GM18507 (cell line): ENCODE data around the gene LCE5A.
"Not testable (repeated sequence)": the region's sequence is repeated elsewhere in the genome, so short reads cannot be mapped to it uniquely, and the experiment has no call there.

Experiments
- DNase-seq: peaks from one replicate; pipeline ENCODE4 v3.0.0; 2011; ENCODE audit warnings: low read depth; ENCODE audit not compliant: insufficient read length; ENCODE audit errors: extremely low spot score
- FAIRE-seq: peaks from 2 replicates; lab custom pipeline; 2011; peaks lifted over from hg19 to GRCh38; lab: Jason Lieb, UNC

The LCE5A gene, protein sequence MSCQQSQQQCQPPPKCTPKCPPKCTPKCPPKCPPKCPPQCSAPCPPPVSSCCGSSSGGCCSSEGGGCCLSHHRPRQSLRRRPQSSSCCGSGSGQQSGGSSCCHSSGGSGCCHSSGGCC

DNA sequence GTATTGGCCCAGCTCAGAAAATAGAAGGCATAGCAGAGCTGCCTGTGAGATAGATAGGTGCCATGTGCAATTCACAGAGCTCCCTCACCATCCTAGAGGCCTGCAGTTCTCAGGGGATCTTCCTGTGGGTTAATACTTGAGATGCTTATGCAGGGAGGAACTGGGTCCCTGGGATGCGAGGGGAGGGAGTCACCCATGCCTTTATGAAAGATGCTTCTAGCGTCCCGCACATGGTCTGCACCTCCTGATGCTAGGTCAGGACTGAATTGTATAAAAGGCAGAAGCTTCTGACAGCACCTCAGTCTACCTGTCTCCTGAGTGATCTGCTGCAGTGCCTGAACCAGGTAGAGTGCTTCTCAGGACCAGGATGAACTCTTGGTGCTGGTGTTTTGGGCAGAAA, at the start of gene LCE5A:
LCE5A (plus strand) TSS at position 301 of the 400 bp plus-strand sequence. CDS start 732 bp downstream, outside the sequence.
- no peak for FAIRE-seq
- DNase-seq = no peak

DNA sequence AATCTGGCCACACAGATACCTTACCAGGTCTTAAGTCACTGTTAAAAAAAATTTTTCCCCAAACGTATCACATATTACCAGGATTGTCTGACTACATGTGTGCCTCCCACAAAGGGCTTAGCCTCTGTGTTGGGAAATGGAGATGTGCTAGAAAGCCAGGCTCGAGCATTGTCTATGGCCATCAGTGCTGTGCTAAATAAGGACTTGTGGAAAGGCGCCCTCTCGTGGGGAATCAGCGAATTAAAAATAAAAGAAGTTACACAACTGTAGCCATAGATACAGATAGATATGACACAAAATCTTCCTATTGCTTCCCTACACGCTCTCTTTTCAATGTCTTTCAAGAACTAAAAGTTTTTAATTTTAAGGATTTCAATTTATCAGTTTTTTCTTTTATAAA, 49.1 kb upstream of the LCE5A start:
- DNase-seq = no peak
- peak; percentile 24 for FAIRE-seq

DNA sequence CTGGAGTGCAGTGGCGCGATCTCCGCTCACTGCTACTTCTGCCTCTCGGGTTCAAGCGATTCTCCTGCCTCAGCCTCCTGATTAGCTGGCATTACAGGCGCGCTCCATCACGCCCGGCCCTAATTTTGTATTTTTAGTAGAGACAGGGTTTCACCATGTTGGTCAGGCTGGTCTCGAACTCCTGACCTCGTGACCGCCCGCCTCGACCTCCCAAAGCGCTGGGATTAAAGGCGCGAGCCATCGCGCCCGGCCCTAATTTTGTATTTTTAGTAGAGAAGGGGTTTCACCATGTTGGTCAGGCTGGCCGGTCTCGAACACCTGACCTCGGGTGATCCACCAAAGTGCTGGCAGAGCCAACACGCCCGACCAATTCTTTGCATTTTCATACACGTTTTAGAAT, 48.0 kb upstream of the LCE5A start:
- FAIRE-seq = no peak

DNA sequence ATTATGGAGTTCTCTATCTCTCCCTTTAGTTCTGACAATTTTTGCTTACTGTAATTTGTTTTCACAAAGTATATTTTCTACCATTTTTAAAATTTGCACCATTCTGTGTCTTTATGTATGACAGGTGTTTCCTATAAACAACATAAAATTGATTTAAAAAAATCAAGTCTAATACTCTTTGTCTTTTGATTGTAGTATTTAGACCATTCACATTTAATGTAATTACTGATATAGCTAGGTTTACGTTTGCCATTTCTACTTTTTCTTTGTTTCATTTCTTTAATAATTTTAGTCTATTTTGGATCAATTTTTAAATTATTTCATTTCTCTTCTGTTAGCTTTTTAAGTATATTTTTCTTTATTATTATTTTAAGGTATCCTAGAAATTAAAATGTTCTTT, 44.4 kb upstream of the LCE5A start:
- FAIRE-seq (no peak), DNase-seq (no peak)

More for the DNA sequence above, 48.0 kb upstream of the LCE5A start:
- DNase-seq = no peak

DNA sequence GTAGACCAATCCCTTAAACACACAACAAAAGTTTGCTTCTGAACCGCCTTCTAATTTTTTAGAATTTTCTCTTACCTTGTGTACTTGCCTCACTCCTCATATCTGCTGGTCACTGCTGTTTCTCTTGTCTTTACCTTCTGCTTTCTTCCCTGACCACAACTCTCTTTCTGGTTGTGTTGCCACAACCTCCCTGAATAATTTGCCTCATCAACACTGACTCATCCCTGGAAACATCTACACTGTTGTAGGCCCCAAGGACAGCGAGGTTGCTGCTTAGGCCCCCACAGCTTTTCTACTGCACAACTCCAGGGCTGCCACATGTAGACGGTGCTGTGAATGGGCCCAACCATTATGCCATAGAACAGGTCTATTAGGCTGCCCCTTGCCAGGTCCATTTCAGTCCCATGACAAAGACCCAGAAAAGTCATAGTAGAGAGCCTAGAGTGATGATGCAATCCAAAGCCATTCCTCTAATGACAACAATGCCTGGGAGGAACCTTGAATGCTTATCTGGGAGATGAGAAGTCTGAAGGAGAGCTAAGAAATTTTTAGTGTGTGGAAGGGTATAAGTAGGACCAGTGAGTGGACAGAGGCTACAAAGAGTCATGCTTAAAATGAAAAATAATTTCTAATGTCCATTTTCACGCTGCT, 36.6 kb upstream of the LCE5A start:
- DNase-seq (no peak), FAIRE-seq (no peak)

DNA sequence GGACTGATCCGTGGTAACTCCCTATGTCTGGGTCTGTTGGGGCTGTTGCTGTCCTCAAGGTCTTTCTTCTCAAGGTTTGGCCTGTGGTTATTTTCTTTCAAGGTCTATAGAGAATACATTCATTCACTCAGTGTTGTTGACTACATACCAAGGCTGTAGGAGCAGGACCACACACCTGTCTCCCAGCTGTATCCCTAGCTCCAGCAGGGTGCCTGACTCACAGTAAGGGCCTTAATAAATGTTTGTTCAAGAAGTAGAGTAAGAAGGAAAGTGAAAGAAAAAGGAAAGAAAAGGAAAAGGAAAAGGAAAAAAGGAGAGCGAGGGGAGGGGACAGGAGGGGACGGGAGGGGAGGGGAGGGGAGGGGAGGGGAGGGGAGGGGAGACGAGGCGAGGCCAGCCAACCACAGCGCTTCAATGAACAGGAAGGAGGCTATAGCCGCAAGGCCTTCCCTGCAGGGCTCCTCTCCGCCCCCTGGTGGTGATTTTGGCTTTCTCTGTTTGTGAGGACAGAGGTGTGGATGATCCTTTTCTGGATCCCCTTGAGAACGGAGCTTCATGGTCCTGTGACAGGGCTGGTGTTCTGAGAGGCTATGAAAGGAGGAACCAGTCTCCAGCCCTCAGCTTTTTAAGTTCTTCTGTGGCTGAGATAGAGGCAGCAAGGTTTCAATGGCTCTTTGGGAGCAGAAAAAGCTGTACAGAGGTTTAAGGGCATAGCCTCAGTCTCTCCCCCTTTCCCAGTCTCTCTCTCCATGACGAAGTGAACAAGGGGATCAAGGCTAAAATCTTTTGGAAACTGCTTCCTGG, 30.6 kb upstream of the LCE5A start:
- FAIRE-seq = peak; percentile 33
- DNase-seq = no peak

DNA sequence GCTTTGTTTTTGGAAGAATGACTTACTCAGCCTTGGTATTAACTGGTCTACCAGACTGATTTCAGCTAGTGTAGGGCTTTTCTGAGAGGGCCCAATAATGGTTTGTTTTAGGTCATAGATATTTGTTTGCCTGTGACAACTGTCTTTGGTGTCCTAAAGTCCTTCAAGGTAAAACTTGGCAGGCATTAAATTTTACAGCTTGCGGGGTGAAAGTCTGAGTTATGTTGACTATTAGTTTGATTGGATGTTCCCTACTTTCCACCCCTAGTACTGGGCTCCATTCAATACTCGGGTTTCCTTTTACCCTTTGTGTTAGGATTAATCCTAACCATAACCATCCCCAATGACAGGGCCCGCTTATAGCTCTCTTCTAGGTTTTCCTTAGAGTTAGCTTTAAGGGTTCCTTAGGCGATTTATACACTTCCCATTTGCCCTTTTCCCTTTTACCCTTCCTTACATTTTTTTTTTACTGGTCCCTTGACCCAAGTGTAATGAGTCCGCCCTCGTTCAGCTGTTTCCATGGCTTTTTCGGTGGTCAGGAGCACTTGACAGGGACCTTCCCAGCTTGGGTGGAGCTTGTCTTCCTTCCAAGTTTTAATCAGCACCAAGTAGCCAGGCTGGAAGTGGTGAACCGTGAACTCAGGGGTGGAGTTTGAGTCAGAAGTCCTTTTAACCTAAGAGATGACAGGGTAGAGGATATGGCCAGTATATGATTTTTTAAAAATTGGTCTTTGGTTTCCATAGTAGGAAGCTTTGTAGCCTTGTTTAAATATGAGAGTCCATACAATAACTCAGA, 28.5 kb upstream of the LCE5A start:
- FAIRE-seq (no peak), DNase-seq (no peak)

DNA sequence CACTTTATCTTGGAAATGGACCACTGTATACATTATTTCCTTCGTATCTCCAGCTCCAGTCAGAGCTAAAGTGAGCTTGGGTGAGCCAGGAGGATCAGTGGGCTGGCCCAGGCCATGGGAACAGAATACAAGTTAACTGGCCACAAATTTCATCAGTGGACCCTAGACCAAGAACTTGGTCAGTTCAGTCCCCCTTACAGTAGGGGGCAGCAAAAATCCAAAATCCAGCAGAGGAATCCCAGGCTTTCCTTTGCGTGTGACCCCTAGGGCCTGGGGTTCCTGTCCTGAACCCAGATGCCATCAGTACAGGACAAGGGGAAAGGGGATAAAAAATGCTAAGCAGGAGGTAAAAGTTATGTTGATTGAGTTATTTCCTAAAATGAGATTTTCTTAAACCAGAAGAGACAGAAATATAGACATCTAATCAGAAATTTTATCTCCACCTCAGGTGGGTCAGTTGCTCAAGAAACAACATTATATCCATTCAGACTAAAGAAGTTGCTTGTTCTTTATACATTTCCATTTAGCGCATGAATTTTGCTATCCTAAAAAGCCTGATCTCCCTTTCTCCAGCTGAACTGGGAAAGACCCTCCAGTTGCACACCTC, 24.1 kb upstream of the LCE5A start:
- peak; percentile 12 for FAIRE-seq
- DNase-seq = no peak

DNA sequence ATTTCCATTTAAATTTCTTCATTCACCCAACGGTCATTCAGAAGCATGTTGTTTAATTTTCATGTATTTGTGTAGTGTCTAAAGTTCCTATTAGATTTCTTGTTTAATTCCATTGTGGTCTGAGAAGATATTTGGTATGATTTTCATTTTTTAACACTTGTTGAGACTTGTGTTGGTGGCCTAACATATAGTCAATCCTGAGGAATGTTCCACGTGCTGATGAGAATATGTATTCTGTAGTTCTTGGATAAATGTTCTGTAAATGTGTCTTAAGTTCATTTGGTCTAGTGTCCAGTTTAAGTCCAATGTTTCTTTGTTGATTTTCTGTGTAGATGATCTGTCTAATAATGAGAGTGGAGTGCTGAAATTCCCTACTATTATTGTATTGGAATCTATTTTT, 22.7 kb upstream of the LCE5A start:
- no peak for DNase-seq
- FAIRE-seq = no peak

DNA sequence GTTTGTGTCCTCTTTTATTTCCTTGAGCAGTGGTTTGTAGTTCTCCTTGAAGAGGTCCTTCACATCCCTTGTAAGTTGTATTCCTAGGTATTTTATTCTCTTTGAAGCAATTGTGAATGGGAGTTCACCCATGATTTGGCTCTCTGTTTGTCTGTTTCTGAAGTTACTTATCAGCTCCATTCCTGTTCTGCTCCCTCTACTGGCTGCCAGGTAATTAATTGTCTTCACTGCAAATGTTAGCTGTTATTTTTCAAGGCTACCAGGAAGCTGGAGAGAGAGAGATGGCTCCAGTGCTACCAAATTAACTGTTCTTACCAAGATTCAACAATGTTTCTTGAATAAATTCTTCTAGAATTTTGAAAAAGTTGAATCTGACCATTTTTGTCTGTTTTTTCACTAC, 19.1 kb upstream of the LCE5A start:
- not testable (repeated sequence) for DNase-seq, FAIRE-seq

DNA sequence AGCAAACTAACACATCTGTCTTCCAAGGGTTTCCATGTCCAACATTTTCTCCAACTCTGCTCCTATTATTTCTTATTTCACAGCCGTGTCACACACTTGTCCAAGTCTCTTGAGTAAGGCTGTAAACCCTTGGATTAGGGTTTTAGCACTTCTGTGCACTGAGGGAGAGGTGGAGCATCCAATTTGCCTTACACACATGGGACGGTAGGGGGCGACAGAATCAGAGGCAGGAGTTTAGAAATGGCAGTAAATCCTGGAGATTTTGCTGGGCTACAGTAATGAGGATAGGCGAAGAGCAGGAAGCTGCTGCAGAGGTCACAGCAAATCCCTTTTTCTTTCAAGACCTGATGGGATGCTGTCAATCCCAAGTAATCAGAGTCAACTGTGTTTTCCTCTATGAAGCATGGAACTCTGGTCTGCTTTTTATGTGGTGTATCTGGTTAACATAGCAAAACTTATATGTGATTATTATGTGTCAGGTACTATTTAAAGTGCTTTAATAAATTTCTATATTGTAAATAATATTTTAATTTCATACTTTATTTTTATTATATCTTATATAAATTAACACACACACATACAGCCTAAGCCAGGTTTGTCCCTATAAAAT, 15.4 kb upstream of the LCE5A start:
- FAIRE-seq = no peak
- no peak for DNase-seq

DNA sequence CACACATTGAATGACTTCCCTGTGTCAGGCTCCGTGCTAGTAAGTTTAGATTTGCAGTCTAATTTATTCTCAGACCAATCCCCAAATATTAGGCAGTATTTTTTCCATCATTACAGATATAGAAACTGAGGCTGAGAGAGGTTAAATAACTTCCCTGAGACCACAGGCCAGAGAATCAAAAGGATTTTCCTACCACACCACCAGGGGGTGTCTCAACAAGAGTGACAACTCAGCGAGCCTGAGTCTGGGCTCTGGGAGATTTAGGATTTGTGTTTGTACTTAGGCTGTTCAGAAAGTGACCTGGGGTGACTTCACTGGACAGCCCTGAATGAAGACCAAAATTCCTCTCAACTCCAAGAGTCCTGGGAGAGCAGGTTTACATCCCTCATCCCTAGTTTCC, 13.3 kb upstream of the LCE5A start:
- FAIRE-seq (no peak), DNase-seq (no peak)

DNA sequence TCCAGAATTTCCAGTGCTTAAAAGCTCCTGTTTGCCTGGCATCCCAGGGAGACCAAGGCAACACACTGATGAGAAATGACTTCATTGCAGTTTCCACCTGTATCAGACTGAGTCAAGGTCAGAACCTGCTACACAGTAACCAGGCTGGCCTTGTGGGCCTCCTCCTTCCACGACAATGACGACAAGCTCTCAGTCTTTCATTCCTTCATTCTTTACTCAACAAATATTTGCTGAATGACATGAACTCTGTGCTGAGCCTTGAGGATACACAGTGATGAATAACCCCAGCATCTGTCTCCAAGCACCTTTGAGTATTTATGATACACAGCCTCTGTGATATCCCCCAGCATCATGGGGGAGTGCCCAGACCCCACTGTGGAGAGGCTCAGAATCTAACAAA, 8.9 kb upstream of the LCE5A start:
- DNase-seq (no peak), FAIRE-seq (no peak)

DNA sequence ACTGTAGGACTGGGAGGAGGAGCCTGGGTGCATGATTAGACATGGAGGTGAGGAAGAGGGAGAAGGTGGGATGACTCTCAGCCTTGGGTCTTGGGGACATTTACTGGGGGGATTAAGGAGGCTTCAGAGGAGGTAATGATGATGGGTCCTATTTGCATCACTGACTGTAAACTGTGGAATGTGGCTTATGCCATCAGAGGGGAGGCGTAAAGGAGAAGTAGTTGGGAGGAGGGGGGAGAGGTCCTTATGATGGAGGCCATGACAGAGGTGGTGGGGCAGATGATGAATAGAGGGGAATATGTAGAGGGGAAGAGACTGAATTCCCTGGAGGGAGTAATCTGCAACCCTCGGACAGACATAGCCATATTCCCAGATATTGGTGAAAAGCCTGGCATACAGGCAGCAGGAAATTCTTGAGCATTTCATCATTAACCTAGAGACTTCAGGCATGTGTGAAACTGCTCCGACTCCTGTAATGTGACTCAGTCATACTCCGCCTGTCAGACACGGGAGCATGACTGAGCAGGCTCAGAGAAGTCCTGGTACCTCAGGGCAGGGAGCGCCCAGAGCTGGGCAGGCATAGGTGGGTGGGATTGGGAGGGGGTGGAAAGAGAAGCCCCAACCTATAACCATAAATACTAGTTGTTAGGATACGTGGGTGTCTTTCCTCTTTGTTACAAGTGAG, 8.0 kb upstream of the LCE5A start:
- no peak for FAIRE-seq
- no peak for DNase-seq

DNA sequence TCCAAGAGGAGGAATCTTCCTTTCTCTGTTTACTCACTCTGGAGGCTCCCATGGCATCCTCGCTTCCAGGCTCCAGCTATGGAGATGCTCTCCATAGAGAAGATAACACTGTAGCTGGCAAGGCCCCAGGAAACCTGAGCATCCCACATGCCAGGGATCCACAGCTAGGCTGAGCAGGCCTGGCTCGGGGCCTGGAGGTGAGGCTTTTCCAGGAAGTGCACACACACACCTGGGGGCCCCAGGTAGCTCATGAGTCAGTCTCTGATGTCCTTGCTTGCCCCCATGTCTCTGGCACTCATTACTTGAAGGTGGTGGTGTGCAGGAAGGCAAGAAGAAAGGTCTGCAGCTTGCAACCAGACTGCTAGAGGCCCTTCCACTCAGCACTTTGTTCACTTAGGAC, 5.5 kb upstream of the LCE5A start:
- no peak for DNase-seq
- FAIRE-seq = no peak

DNA sequence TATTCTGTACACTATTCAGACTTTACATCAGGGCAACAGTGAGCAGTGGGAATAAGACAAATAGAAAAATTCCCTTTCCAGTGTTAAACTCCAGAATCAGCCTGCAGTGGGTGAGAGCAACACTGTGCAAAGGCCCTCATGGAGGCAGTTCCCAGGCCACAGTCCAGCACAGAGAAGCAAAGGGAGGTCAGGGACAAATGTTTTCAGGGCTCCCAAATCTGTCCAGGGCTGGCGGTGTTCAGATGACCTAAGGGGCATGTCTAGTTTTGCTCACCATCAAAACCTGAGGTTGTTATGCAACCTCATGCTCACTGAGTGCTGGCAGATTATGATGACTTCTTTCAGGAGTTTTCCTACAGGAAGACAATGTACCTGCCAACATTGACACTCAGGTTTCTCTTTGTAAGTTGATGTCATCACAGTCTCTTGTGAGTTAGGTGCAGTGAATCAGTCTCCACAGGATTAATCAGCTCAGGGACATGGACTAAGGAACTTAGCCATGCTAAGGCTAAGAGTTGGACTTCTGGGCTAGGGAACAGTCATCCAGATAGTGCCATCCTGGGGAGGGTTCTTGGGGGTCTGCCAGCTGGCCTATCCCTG, 3.6 kb upstream of the LCE5A start:
- DNase-seq = no peak
- no peak for FAIRE-seq

DNA sequence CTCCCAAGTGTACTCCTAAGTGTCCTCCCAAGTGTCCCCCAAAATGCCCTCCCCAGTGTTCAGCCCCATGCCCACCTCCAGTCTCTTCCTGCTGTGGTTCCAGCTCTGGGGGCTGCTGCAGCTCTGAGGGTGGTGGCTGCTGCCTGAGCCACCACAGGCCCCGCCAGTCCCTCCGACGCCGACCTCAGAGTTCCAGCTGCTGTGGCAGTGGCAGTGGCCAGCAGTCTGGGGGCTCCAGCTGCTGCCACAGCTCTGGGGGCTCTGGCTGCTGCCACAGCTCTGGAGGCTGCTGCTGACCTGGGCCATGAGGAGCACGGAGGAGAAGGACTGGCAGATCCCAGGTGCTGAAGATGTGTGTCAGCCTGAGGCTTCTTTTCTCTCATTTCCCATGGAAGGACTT, 993 bp downstream of the LCE5A start:
- FAIRE-seq = no peak

DNA sequence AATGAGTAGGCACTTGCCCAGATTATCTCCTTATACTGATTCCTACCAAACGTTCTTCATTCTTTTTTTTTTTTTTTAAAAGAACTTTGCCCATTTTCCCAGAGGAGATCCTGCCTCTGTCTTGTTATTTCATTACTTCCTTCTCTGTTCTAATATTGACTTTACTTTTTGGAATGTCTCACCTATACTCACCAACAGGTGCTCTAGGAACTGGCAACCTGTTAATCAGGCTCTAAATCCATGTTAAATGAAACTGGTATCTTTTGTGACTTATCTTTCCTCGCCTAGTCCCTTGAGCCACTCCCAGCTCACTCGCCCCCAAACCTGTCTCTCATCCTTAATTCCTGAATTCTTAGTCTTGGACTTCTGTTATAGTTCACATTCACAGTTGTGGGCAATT, 2.5 kb downstream of the LCE5A start:
- DNase-seq = no peak
- FAIRE-seq = no peak

More for the DNA sequence above, 993 bp downstream of the LCE5A start:
- DNase-seq = no peak
